Measurements from ENCODE around the gene TFF1.

The TFF1 gene

DNA sequence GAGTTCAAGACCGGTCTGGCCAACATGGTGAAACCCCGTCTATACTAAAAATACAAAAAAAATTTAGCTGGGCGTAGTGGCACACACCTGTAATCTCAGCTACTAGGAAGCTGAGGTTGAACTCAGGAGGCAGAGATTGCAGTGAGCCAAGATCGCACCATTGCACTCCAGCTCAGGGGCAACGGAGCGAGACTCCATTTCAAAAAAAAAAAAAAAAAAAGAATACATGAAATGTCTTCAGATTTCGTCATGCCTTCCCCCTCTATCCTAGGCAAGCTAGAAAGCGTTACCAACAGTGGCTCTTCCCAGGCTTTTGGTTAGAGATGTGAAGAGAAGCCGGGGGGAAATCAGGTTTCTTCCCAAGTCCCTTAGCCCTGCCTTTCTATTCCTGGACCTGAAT, 3.6 kb downstream of the TFF1 start:
- DNase-seq (ENCODE audit: low read depth): no peak

DNA sequence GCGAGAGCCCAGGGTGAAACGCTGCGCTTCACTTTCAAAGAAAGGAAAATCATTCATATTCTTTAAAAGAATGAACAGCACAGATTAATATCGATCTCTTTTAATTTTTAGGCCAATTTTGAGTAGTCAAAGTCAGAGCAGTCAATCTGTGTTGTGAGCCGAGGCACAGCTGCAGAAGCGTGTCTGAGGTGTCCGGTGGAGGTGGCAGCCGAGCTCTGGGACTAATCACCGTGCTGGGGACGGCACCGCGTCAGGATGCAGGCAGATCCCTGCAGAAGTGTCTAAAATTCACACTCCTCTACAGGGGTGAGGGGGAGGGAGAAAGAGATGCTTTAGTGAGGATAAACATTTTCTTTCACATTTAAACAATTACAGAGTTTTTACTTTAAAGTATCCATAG, 4.1 kb downstream of the TFF1 start:
- DNase-seq (ENCODE audit: low read depth): no peak

DNA sequence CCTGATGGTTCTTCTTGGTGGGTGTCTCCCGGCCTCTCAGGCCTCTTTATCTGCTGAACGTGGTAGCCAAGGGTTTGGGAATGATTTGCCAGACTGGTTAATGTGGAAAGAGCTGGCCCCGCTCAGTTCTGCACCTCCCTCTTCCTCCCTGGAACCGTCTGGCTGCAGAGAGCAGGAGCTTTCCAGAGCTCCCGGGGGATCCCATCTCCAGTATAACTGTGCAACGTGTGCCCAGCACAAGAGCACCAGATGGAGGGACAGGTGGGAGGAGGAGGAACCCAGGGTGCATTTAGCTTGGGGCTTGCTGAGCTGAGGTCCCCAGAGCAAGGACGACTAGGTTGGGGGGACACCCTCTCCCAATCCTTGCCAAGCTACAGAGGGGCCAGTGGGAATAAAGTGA, 5.0 kb downstream of the TFF1 start:
- DNase-seq (ENCODE audit: low read depth): no peak

DNA sequence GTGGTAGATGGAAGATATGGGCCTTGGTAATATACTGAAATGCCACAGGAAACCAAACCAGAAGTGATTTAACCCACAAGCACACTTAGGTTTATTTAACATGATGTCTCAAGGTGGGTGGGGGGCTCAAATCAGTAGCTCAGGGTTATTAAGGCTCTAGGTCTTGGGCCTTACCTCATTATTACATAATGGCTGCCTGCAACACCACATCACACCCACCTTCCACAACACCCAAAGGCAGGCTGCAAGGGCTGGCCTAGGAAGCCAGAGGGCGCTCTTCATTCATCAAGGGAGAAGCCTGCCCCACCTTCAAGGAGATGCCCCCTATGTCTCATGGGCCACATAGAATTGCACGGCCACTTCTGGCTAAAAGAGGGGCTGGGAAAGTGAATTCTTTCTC, 6.0 kb downstream of the TFF1 start:
- DNase-seq (ENCODE audit: low read depth): no peak

DNA sequence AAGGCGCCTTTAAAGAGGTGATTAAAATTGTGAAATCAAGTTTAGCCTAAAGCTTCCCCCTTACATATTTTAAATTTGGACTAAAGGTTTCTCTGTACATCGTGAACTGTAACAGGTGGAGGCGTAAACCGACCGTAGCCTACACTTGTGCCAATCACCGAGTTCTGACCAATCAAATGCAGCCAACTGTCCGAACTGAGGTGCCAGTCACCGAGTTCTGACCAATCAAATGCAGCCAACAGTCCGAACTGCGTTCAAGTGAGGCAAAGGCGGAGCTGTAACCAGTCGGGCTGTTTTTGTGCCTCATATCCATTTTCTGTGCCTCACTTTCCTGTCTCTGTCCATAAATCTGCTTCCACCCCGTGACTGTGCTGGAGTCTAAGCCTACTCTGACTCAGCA, 7.4 kb downstream of the TFF1 start:
- no peak for DNase-seq (ENCODE audit: low read depth)

DNA sequence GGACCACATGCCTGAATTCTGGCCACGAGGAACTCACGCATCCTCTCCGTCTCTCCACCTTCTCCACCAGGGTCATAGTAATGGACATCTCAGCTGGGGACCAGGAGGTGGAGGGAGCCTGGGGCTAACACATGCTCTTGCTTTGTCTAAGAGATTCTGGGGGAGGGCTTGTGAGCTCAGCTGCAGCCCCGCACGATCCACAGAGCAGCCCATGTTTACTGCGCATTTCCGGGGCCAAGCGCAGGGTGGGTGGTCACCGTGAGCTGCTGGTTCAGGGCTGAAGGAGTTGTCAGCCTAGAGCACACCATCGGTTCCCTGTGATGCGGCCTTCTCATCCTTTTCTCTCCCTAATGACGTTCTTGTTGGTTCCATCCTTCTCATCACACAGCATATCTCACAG, 8.1 kb downstream of the TFF1 start:
- no peak for DNase-seq (ENCODE audit: low read depth)

DNA sequence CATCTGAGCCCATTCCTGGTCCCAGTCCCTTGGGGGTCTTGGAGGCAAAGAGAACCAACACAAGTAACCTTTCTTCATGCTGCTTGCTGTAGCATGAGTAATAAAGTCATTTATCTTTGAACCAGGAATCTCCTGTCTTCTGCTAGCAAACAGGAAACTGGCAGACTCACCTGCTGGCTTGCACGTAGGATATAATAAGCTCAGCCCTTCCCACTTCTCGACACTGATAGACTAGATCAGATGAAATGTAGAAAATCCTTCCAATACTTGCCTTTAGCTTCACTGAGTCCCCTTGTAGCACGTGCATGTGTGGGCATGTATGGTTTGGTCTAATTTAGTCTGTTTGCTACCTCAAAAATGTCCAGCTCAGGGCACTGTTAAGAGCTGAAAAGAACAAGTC, 9.0 kb downstream of the TFF1 start:
- no peak for DNase-seq (ENCODE audit: low read depth)

DNA sequence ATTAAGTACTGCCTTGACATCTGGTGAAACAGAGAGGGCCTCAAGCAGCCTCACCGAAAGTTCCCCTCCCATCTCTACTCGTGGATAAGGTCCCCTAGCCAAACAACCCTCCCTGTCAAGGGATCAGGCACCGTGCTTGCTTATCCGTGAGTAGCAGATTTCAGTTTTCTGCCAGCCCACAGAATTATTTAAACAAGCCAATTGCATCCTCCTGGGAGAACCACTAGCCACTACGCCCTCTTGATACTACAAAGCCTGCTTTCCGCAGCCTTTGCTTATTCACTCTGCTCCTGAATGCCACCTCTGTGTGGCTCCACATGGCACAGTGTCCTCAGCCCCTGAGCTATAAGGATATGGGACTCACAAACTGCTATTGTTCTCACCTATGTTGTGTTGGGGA, 9.7 kb downstream of the TFF1 start:
- no peak for DNase-seq (ENCODE audit: low read depth)

DNA sequence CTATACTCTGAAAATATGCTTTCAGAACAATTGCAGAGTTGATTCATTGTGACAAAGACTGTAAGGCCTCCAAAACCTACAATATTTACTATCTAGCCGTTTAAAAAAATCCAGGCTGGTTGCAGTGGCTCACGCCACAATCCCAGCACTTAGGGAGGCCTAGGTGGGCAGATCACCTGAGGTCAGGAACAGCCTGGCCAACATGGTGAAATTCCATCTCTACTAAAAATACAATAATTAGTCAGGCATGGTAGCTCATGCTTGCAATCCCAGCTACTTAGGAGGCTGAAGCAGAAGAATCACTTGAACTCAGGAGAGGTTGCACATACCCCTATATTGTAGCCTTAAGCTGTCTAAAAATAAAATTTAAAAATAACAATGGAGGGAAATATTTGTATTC, 10.3 kb downstream of the TFF1 start:
- no peak for DNase-seq (ENCODE audit: low read depth)

DNA sequence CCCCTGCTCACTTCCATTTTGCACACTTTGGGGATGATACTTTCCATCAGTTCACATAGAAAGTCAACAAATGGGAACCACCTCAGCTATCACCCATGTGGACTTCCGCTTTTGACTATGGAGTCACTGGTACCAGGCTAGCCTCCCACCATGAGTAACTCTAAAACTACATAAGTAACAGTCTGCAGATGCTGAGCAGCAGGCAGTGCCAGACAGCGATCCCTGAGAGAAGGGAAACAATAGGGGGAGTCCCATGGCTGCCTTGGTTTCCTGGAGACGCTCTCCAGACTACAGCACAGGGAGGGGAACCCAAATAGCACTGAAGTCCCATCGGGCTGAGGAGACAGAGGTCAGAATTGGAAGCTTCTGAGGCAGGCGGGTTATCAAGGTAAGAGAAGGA, 12.7 kb downstream of the TFF1 start:
- no peak for DNase-seq (ENCODE audit: low read depth)

DNA sequence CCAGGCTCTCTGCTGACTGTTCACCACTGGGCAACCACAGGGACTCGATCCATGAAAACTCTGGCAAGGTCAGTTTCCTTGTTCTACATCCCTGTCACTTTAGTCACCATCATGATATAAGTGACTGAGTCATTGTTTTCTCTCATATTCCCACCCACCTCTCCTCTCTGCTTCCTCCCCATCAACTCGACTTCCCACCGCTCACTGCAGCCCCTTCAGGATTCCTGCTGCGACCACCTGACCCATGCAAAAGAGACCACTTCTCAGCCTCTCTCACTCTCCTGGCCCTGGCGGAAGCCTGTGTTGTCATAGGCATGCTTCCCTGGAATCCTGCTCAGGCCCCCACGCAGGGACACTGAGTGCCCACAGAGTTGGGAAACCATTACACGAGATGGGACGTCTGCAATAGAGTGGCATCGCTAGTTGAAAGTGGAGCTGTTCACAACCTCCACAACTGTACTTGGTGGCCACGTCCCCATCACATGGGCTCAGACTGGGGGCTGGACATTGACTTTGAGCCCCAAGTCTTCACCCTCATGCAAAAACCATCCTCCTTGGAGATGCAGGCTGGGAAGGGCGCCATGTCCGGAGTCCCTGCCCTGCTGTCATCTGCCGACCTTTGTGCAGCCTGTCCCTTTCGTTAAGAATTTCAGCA, 13.8 kb downstream of the TFF1 start:
- no peak for DNase-seq (ENCODE audit: low read depth)

DNA sequence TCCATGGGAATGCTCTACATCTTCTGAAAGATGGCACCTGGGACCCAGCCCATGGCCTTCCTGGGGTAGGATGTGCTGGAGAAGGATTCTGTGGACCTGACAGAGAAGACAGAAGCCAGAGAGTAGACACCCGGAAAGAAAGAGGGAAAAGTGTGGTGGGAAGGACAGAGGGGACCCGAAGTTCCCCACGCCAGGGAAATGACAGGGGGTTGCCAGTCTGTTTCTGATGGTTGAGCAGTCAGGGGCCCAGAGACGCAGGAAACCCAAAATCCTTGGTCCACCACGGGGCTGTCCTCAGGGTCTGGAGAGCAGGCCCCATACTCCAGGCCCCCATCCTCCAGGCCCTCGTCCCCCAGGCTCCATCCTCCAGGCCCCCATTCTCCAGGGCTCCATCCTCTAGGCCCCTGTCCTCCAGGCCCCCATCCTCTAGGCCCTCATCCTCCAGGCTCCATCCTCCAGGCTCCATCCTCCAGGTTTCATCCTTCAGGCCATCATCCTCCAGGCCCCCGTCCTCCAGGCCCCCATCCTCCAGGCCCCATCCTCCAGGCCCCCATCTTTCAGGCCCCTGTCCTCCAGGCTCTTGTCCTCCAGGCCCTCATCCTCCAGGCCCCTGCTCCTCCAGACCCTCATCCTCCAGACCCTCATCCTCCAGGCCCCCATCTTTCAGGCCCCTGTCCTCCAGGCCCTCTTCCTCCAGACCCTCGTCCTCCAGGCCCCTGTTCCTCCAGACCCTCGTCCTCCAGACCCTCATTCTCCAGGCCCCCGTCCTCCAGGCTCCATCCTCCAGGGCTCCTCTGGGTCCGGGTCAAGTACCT, 14.5 kb downstream of the TFF1 start:
- no peak for DNase-seq (ENCODE audit: low read depth)

DNA sequence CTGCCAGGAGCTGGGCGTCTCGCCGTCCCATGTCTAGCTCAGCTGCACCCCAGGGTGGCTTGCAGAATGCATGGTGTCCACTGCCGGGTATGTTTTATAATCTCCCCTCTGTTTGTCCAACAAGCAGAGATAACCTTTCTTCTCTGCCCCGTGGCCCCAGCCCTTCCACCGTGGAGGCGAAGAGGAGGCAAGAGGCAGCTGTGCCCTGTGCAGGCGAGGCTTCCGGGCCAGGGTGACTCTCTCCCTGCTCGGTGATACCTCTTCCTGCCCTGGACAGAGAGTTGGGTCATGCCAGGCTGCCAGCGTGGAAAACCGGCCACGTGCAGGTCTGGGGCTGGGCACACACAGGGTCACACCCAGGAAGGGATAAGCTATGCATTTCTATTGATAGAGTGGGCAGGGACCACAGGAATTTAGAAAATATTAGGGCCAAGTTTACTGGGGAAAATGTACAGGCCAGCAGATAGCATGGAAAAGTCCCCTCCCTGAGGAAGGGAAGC, 15.4 kb downstream of the TFF1 start, which contains the start of gene TFF2:
TFF2 (minus strand) TSS at position 68 of the 500 bp plus-strand sequence; CDS start at position 31, 37 bp downstream.
- DNase-seq (ENCODE audit: low read depth): no peak

DNA sequence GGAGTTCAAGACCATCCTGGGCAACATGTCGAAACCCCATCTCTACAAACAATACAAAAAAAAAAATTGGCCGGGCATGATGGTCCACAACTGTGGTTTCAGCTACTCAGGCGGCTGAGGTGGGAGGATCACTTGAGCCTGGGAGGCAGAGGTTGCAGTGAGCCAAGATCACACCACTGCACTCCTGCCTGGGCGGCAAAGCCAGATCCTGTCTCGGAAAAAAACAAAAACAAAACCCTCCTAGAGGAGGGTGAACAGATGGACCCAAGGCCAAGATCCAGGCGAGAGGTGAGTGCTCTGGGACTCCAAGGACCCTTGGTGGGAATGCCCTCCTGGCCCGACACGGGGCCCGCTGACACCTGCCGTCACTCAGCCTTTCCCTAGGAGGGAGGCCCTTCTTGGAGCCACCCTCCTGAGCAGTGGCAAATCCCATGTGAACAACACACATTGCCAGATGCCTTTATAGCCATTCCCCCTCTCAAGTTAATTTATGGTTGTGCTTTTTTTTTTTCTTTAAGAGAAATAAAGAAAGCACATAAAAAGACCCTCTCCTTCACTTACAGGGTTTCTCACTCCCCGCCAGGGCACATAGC, 15.9 kb downstream of the TFF1 start:
- no peak for DNase-seq (ENCODE audit: low read depth)

DNA sequence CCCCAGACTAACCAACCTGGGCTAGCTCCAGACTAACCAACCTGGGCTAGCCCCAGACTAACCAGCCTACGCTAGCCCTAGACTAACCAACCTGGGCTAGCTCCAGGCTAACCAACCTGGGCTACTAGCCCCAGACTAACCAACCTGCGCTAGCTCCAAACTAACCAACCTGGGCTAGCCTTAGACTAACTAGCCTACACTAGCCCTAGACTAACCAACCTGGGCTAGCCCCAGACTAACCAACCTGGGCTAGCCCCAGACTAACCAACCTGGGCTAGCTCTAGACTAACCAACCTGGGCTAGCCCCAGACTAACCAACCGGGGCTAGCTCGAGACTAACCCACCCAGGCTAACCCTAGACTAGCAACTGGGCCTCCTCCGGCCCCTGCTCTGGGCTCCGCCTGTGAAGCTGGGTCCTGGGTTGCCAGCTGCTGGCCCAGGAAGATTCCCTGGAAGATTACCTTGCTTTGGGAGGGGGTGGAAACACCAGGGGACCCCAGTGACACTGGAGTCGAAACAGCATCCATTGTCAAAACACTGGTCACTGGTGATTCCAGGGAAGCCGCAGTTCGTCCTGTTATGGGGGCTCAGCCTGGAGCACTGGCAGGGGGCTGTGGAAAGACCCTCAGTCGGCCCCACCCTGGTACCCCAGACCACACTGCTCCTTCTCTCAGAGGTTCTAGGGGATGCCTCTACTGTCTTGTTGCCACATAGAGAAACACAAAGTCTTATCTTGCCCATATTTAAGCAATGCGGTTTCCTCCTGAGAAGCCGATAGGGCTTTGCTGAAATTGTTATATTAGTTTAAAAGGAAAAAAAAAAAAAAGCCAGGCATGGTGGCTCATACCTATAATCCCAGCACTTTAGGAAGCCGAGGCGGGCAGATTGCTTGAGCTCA, 16.7 kb downstream of the TFF1 start:
- DNase-seq (ENCODE audit: low read depth): no peak

DNA sequence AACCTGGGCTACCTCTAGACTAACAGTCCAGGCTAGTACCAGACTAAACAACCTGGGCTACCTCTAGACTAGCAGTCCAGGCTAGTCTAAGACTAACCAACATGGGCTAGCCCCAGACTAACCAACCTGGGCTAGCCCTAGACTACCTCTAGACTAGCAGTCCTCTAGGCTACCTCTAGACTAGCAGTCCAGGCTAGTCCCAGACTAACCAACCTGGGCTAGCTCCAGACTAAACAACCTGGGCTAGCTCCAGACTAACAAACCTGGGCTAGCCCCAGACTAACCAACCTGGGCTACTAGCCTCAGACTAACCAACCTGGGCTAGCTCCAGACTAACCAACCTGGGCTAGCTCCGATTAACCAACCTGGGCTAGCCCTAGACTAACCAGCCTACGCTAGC, 17.6 kb downstream of the TFF1 start:
- no peak for DNase-seq (ENCODE audit: low read depth)

DNA sequence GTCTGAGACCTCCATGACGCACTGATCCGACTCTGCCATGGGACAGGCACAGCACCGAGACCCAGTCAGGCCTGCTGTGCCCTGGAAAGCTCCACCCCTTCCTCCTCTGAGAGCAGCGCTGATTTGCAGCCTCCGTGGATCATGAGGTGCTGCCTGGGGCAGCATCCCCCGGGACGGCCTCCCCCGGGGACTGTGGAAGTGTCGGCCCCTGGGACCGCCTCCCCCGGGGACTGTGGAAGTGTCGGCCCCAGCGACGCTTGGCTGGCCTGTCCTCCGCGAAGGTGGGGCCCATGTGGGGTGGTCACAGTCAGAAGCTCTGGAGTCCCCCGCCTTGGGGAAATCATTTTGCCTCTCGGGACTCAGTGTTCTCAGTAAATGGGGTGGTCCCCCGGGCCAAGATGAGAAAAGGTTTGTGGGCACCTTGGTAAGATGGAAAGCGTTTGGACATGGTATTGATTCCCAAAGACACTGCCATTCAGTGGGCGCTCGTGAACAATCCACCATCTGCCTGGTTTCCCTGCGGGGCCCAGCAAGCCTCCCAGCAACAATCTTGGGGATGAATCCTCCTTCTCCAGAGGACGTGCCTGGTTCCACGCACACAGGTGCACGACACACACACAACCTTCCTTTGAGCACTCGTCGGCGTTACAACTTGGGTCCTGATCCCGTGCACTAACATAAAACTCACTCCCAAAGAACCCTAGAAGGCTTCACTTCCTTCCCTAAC, 18.6 kb downstream of the TFF1 start:
- DNase-seq (ENCODE audit: low read depth): no peak

DNA sequence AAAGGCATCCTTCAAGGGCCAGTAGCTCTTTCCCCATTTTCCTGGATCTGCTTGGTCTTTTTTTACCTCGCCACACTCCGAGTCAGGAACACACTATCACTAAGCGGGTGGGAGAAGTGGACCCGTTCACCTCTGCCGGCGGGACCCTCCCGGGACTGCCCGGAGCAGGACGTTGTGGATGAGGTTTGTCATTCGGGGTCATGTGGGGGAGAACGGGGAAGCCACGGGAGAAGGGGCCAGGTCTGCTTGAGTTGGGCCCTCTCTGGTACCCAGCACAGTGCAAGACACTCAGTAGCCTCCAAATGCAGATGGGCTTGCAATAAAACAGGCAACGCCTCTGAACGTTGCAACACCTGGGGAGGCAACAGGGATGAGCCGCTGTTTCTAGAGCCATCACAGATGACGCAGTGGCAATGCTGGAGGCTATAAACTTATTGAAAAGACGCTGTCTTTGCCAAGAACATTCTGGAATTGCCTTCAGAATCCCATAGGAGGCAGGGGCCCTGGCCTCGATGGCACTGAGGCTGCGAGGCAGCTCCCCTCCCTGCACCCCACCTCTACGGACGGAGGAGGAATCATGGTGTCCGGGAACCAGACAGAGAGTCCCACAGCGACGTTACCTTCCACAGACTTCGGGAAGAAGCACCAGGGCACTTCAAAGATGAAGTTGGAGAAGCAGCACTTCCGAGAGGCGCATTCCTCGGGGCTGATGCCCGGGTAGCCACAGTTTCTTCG, 19.3 kb downstream of the TFF1 start:
- DNase-seq (ENCODE audit: low read depth): no peak

DNA sequence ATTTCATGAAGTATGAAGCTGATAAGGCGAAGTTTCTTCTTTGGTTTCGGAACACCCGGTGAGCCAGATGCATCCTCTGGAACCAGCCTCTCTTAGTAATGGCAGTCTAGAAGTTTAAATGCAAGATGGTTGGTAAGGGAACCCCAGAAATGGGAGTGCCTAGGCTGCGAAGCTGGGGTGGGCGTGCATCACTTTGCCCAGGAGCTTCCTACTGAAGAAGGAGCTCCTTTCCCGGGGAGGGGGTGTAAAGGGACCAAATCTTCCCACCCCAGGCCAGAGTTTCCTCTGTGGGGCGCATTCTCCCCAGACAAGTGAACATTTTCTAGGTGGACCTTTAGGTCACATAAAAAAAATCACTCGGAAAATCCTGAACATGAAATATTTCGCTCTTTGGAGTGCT, 19.9 kb downstream of the TFF1 start:
- DNase-seq (ENCODE audit: low read depth): no peak

DNA sequence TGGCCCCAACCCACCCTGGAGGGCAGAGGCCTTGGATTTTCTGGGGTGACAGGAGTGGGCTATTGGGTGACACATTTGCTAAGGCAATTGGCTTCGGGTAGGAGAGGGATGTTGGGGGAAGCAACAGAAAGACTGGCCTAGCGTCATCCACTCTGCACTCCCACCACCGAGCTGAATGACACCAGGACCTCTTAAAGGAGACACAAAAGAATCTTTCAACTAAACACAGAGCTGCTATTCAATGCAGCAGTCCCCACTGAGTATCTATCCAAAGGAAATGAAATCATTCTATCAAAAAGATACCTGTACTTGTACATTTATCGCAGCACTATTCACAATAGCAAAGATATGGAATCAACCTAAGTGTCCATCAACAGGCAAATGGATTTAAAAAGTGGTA, 21.7 kb downstream of the TFF1 start:
- no peak for DNase-seq (ENCODE audit: low read depth)
